ENCODE results near the gene GRAMD2B.
"Not testable (repeated sequence)": the region's sequence is repeated elsewhere in the genome, so short reads cannot be mapped to it uniquely, and the experiment has no call there.

GRAMD2B gene

DNA sequence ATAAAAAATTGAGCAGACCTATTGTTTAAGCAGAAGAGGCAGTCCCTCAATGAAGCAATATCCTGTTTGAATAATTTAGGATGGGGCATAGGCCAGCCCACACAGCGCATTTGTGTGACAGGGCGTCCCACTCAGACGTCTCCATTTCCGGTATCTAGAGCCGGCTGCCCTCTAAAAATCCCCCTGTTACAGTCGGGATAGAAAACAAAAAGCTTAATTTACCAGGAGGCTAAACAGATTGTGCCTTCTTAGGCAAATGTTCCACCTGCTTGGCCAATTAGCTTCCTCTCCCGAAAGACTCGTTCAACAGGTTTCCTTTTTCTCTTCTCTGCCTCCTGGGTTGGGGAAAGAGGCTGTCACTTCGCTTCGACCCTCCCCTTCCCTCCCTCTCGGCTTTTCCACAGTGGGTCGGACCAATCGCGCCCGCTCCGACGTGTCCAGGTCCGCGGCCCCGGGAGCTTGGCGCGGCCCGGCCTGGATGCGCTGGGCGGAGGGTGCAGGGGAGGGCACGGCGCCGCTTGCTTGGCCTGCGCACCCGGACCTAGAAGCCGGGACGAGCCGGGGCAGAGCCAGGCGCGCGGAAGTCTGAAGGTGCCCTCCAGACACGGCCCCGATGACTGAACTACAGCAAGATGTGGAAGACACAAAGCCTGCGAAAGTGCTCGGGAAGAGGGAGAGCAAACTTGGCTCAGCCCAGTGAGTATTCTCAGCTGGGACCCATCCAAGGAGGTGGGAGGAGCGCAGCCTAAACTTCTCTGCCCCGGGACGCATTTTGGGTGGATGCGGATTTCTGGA, at the start of gene GRAMD2B:
Gene GRAMD2B, plus strand, starts transcription at position 416 of the 795 bp plus-strand sequence. Its CDS starts 198 bp downstream, at position 614.
- DNase-seq: peak; percentile 76

- DNase-seq: no peak
Observed at GRCh38 chr5:126374109-126374416, 49.1 kb upstream of the GRAMD2B start.

GRCh38 chr5:126376443-126376842, 46.8 kb upstream of the GRAMD2B start:
- DNase-seq: no peak

DNA sequence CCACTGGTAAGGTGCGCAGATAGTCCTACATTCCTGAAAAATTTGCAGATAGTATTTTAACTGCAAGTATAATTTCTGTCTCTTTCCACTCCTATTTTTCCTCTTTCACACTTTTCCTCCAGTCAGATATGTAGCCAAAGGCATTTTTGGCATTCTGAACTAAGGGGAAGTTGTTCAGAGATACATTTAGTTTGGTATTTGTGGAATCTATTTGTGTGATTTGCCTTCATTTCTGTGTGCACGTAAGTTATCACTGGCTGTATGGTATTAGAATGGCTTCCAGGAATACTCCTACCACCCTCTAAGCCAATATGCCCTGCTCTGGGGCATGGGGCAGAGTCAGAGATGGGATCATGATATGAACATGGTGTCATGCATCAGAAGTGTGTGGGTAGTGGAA, 45.8 kb upstream of the GRAMD2B start:
- DNase-seq: no peak

GRCh38 chr5:126380316-126380715, 42.9 kb upstream of the GRAMD2B start:
- DNase-seq: not testable (repeated sequence)

DNA sequence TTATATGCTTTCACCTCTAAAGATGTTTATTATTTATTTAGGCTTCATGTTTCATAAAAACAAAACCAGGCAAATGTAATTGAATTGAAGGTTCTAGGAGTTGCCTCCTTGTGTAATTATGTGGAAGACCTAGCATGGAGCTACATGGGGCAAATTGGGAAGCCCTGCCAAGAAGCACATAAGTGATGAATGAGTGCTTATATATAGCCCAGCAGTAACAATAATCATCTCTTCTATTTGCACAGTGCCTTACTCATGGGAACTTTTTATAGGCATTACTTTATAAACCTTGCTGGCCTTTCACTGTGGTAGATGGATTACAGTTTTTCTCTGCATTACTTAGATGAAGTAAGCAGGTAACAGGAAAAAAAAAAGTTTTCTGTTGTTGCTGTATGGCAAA, 40.0 kb upstream of the GRAMD2B start:
- no peak for DNase-seq

DNA sequence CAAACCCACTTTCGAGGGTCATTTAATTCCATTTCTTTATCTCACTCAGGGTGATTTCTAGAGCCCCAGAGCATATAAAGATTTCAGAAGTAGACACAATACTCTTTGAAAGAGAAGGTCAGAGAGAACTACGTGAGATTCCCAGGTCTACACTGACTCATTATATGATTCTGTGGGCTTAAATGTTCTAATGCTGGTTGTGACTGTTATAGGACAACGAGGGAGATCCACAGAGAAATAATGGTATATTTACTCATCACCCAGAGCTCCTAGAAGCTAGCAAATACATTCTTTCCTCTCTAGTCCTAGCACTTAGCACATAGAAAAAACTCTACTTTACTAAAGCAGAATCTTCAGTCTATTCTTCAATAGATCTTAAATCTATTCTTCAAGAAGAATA, 39.4 kb upstream of the GRAMD2B start:
- DNase-seq: no peak

DNA sequence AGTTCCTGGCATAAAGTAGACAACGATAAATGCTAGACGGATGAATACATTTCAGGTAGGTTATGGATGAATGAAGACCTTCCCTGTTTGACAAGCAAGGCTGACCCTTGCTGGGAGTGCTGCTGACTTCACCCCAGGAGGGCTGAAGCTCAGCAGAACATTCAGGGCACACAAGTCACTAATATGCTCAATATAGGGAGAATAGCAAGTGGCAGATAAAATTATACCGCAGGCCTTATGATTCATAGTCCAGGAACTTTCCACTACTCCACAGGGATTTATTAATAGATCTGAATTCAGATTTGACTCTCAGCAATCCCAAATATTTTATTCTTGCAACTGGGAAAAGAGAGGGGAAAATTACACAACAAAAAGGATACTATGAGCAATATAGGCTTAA, 38.2 kb upstream of the GRAMD2B start:
- DNase-seq: no peak

GRCh38 chr5:126385524-126386502, 37.4 kb upstream of the GRAMD2B start:
- no peak for DNase-seq

DNA sequence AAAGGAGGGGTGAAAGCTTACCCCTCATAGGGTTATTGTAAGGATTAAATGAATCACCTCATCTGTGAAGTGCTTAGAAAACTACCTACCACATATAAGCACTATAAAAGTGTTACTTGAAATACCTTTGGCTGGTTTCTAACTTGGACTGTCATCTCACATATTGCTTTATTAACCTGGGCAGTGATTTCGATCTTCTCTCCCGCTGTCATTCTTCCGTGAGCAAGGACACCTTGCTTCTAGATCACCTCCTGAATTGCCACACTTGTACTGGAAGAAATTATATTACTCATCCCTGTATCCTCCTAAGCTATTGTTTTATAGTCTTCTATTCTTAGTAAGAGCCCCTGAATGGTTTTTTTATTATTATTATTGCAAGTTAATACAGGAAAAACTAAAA, 34.0 kb upstream of the GRAMD2B start:
- DNase-seq: no peak

DNA sequence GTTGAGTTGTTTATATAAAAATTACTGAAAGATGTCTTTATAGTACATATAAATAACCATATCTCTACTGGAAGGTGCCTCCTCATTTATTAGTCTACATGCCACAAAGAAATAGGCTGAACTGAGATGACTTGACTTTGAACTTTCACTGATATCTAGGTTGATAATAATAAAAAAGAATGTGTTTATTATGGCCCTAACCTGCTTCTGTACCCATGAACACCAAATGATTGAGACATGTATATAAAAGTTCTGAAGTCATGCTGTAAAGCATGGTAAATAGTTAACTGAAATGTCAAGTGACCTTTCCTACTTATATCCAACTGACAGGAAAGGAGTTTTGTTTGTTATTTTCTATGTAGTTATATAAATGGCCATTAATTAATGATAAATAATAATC, 33.2 kb upstream of the GRAMD2B start:
- DNase-seq: no peak

- DNase-seq: no peak
Observed at GRCh38 chr5:126391386-126391785, 31.8 kb upstream of the GRAMD2B start.

GRCh38 chr5:126394211-126394788, 28.9 kb upstream of the GRAMD2B start:
- DNase-seq: no peak

DNA sequence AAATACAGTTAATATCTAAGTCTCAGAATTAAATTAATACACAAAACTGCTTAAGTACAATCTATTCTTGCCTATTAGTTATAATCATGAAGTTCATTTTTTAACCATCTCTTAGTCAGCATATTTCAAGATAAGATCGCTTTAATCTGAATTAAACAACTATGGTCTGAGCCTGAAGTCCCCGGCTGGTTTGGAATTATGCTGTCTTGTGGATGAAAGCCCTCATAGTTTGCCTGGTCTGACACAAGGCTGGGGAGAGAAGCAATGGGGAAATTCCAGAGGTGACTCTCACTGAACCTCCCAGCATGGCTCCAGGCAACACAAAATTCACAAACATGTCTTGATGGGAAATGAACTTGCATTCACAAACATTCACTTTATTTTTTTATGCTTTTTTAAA, 28.0 kb upstream of the GRAMD2B start:
- DNase-seq: no peak

GRCh38 chr5:126395605-126396004, 27.6 kb upstream of the GRAMD2B start:
- DNase-seq: no peak

GRCh38 chr5:126396721-126397120, 26.5 kb upstream of the GRAMD2B start:
- not testable (repeated sequence) for DNase-seq

- no peak for DNase-seq
Observed at GRCh38 chr5:126398791-126399190, 24.4 kb upstream of the GRAMD2B start.

GRCh38 chr5:126400621-126401251, 22.5 kb upstream of the GRAMD2B start:
- DNase-seq: no peak

DNA sequence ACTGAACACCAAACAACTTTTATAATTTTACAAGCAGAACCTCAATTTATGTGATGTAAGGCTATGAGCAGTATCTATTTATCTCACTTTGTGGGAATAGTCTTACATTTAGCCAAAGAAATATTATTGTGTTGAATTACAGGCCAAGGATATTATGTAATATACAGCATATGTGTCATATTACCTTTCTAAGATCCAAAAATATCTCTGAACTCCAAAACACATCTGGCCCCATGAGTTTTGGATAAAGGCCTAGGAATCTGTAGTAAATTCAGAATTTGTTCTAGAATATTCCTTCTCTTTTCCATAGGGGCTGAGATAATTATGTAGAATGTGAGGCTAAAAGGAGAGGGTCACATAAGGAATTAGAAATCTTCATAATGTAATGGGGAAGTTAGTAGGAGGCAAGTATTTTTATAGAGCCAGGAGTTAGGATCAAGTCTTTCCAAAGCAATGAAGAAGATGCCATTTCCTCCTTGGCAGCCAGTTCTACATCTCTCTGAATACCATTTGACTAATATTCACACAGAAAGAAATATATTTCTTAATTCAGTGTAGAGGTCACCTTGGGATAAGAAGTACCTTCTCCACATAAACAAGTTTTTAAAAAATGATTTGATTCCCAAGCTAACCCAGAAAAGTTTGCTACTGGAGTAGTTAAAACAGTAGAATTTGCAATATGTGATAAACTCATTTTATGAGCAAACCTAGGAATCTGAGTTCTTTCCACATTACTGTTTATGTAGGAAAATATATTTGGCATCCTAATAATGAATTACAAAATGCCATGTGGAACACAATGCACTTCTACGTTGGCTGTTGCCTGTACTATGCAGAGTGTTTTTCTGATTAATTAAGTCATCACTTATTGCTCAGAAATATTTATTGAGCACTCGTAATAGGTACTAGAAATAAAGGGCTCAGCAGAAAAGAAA, 20.3 kb upstream of the GRAMD2B start:
- DNase-seq: no peak

- DNase-seq: no peak
Observed at GRCh38 chr5:126403876-126404275, 19.3 kb upstream of the GRAMD2B start.

GRCh38 chr5:126410623-126411022, 12.6 kb upstream of the GRAMD2B start:
- no peak for DNase-seq

DNA sequence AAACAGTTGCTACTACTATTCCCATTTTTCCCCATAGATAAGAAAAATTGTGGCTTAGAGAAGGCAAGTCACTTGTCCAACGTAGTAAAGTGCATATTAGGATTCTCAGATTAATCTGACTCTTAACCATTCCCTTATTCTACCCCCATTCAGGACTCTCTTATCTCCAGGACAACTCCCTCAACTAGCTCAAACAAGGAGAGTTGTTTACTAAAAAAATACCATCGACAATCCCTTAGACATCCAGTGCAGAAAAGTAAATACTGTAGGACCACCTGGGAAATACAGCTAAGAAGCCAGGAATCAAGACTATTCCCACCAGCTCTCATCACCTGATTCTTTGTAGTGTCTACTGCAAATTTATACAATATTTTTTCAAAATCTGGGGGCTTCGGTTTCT, 9.4 kb upstream of the GRAMD2B start:
- DNase-seq: no peak

Measured in OCI-M1 (cell line).